T-cell (primary cell): ENCODE measurements around the gene FGGY. TPM values are rescaled to one million over a fixed set of nuclear protein-coding genes. Genes with fewer than 3 reads are reported as not detected.
"Not testable (repeated sequence)": the region's sequence is repeated elsewhere in the genome, so short reads cannot be mapped to it uniquely, and the experiment has no call there.

Experiments used
- ATAC-seq, 4 experiments: fragments of 200-7000 bp in 3 of 4; fragments of 150-1000 bp in 1 of 4; cut with Tn5 transposase; replicated peaks in 1 of 4; 1 replicate in 3 of 4; 2 replicates in 1 of 4; pipeline ENCODE4 v1.10.0; 2021; ENCODE audit warnings: moderate library complexity in 3 of 4, mild to moderate bottlenecking in 2 of 4, moderate number of reproducible peaks in 1 of 4
- CTCF ChIA-PET, 2 donors: fragments of 300-600 bp; sonication (Branson Sonifier 250); formaldehyde crosslinking; loops; one replicate each; lab custom pipeline; 2022; ENCODE audit warnings: antibody characterized with exemption in 2 of 2; lab: Charles Lee
- POLR2A ChIA-PET, 2 donors: fragments of 300-600 bp; sonication (Branson Sonifier 250); formaldehyde crosslinking; loops; one replicate each; lab custom pipeline; 2022; ENCODE audit warnings: antibody characterized with exemption in 2 of 2; lab: Charles Lee
- DNase-seq, 35 experiments: peaks; one replicate each; pipeline versions ENCODE4 v3.0.0 to v3.0.0-alpha.2; 2013 to 2023
- H3K27ac ChIP-seq: one replicate; pipeline ENCODE4 v1.5.1; 2013; ENCODE audit warnings: low read length
- H3K27me3 ChIP-seq, 2 experiments: replicated peaks in 1 of 2; 1 replicate in 1 of 2; 2 replicates in 1 of 2; pipeline versions ENCODE4 v1.6.1 to v1.7.0; 2013; ENCODE audit warnings: low read length in 1 of 2, mixed read lengths in 1 of 2; ENCODE audit not compliant: control insufficient read depth in 2 of 2, insufficient read depth in 2 of 2; ENCODE audit errors: extremely low read depth in 1 of 2
- H3K36me3 ChIP-seq, 2 donors: 1 replicate in 1 of 2; 2 replicates in 1 of 2; pipeline versions ENCODE4 v1.6.1 to v1.7.0; 2013; ENCODE audit warnings: low read length in 1 of 2; ENCODE audit not compliant: control insufficient read depth in 2 of 2, insufficient read depth in 1 of 2; ENCODE audit errors: extremely low read depth in 1 of 2
- H3K4me1 ChIP-seq, 2 experiments: 1 replicate in 1 of 2; 2 replicates in 1 of 2; pipeline versions ENCODE4 v1.6.1 to v1.7.0; 2013; ENCODE audit warnings: low read length in 2 of 2, mixed read lengths in 1 of 2; ENCODE audit not compliant: insufficient read depth in 2 of 2, control insufficient read depth in 1 of 2; ENCODE audit errors: extremely low read depth in 1 of 2
- H3K4me3 ChIP-seq, 2 donors: 1 replicate in 1 of 2; 2 replicates in 1 of 2; pipeline versions ENCODE4 v1.5.1 to v1.7.0; 2013; ENCODE audit warnings: mild to moderate bottlenecking in 2 of 2, low read length in 1 of 2, moderate library complexity in 1 of 2; ENCODE audit not compliant: control insufficient read depth in 1 of 2; ENCODE audit errors: extremely low read depth in 1 of 2
- H3K9me3 ChIP-seq: 2 replicates; pipeline ENCODE4 v1.7.0; 2013
- H3K27ac Mint-ChIP-seq, 2 donors: one replicate each; pipeline ENCODE4 v1.8.0; 2020 to 2021; ENCODE audit warnings: mild to moderate bottlenecking in 2 of 2, mixed read lengths in 2 of 2
- H3K27me3 Mint-ChIP-seq, 2 donors: one replicate each; pipeline ENCODE4 v1.8.0; 2021 to 2022; ENCODE audit warnings: mixed read lengths in 2 of 2
- H3K36me3 Mint-ChIP-seq: one replicate; pipeline ENCODE4 v1.8.0; 2021; ENCODE audit warnings: mixed read lengths
- H3K4me1 Mint-ChIP-seq, 3 donors: one replicate each; pipeline ENCODE4 v1.8.0; 2020 to 2022; ENCODE audit warnings: mixed read lengths in 3 of 3, mild to moderate bottlenecking in 1 of 3
- H3K4me3 Mint-ChIP-seq, 3 donors: one replicate each; pipeline ENCODE4 v1.8.0; 2020 to 2022; ENCODE audit warnings: mild to moderate bottlenecking in 3 of 3, mixed read lengths in 3 of 3, moderate library complexity in 3 of 3
- H3K9me3 Mint-ChIP-seq, 3 donors: one replicate each; pipeline ENCODE4 v1.8.0; 2020 to 2022; ENCODE audit warnings: mixed read lengths in 3 of 3
- WGBS: methylation state at CpG from one replicate; pipeline ENCODE4 v1.1.5; 2013; ENCODE audit warnings: missing lambda C conversion rate; ENCODE audit not compliant: insufficient coverage; 5-methylcytosine and 5-hydroxymethylcytosine counted together
- total RNA-seq, 35 experiments: library from RNA in 6 of 35; stranded (reverse) in 6 of 35; fragments of 120-200 nt in 1 of 35; gene quantifications; one replicate each; pipeline versions ENCODE4 v1.2.1 to v1.2.4 and lab custom pipeline; 2013 to 2026

Gene FGGY
- total RNA-seq, 5 donors from 2014 or later (not counting 1 experiment from before 2014, with no cell fraction given): 7.8 to 21.7 (median 12.6) TPM

GRCh38 chr1:59528900-59529299, 232.0 kb downstream of the FGGY start:
- POLR2A ChIA-PET: no interaction called here
- H3K36me3 ChIP-seq: no peaks in the 10 kb centered on the region
- ATAC-seq (no peak), DNase-seq (no peak)
- Mint-ChIP-seq H3K9me3 (peaks cover 0 to 6% (median 0%) of the 10 kb centered on the region in 3 donors), H3K27ac (no peak overlapping the region), H3K4me1 (no peaks in the 10 kb centered on the region), H3K36me3 (peaks cover 4% of the 10 kb centered on the region), H3K4me3 (no peak overlapping the region), H3K27me3 (no peaks in the 10 kb centered on the region)
- H3K27me3 ChIP-seq: no peaks in the 10 kb centered on the region
- 100% methylated on average over 1 of the region's 2 CpGs for WGBS
- no peaks in the 10 kb centered on the region for H3K4me1 ChIP-seq
- H3K27ac ChIP-seq: no peak overlapping the region
- H3K9me3 ChIP-seq: no peaks in the 10 kb centered on the region
- H3K4me3 ChIP-seq: no peak overlapping the region
- CTCF ChIA-PET: no interaction called here

DNA sequence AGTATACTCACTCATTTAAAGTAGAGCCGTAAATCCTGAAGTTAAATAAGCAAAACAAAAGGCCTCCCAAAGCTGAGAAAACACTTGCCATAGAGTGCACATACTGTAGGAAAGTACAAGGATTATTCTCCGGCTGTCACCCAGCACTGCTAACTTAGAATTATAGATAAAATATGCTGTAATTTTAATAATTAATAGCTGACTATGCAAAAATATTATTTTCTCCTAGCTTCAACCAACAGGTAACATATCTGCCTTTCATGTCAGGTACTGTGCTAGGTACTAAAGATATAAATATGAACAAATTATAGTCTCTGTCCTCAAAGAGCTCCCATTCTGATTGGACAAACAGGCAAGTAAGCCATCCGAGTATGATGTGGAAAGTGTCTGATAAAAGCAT, 233.2 kb downstream of the FGGY start:
- Mint-ChIP-seq H3K27ac (no peak overlapping the region), H3K9me3 (peaks cover 0 to 6% (median 0%) of the 10 kb centered on the region in 3 donors), H3K4me3 (no peak overlapping the region), H3K4me1 (no peaks in the 10 kb centered on the region), H3K36me3 (peaks cover 4% of the 10 kb centered on the region), H3K27me3 (no peaks in the 10 kb centered on the region)
- WGBS: no CpG with 5 or more reads among the region's 3 CpGs
- ATAC-seq: no peak
- no peak overlapping the region for H3K4me3 ChIP-seq
- no peaks in the 10 kb centered on the region for H3K27me3 ChIP-seq
- H3K27ac ChIP-seq: no peak overlapping the region
- H3K4me1 ChIP-seq: no peaks in the 10 kb centered on the region
- H3K36me3 ChIP-seq: no peaks in the 10 kb centered on the region
- no peaks in the 10 kb centered on the region for H3K9me3 ChIP-seq
- CTCF ChIA-PET: no interaction called here
- DNase-seq: no peak
- POLR2A ChIA-PET: no interaction called here

DNA sequence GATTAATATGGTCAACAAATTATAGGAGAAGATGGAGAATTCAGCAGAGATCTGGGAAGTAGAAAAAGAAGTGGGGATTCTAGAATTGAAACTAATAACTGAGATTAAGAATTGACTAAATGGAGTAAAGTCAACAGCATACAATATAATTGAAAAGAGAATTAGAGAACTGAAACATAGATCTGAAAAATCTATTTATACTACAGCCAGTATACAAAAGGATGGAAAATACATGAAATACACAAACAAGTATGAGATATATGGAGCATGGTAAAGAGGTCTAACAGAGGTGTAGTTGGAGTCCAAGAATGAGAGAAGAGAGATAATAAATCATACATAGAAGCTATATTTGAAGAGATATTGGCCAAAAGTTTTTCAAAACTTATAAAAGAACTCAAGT, 235.2 kb downstream of the FGGY start:
- H3K9me3 Mint-ChIP-seq: peaks cover 0 to 6% (median 3%) of the 10 kb centered on the region in 3 donors
- ChIA-PET CTCF (no interaction called here), POLR2A (interaction anchor here in 1 of 2 donors (0.7 kb wide), 1 partner anchor 40 kb away, joined by 3 read pairs; no protein-coding TSS in a partner anchor)
- Histone ChIP-seq H3K36me3 (no peaks in the 10 kb centered on the region), H3K27me3 (no peaks in the 10 kb centered on the region), H3K27ac (no peak overlapping the region), H3K4me1 (no peaks in the 10 kb centered on the region), H3K4me3 (no peak overlapping the region), H3K9me3 (no peaks in the 10 kb centered on the region)
- H3K27me3 Mint-ChIP-seq: no peaks in the 10 kb centered on the region
- no peaks in the 10 kb centered on the region for H3K4me1 Mint-ChIP-seq
- H3K27ac Mint-ChIP-seq: no peak overlapping the region
- ATAC-seq (no peak), DNase-seq (no peak)
- H3K36me3 Mint-ChIP-seq: peaks cover 4% of the 10 kb centered on the region
- no peak overlapping the region for H3K4me3 Mint-ChIP-seq

DNA sequence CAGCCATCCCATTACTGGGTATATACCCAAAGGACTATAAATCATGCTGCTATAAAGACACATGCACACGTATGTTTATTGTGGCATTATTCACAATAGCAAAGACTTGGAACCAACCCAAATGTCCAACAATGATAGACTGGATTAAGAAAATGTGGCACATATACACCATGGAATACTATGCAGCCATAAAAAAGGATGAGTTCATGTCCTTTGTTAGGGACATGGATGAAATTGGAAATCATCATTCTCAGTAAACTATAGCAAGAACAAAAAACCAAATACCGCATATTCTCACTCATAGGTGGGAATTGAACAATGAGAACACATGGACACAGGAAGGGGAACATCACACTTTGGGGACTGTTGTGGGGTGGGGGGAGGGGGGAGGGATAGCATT, 241.6 kb downstream of the FGGY start:
- H3K36me3 Mint-ChIP-seq, H3K4me3 Mint-ChIP-seq, CTCF ChIA-PET, ATAC-seq, H3K27ac ChIP-seq, H3K9me3 Mint-ChIP-seq, DNase-seq, H3K27me3 ChIP-seq, POLR2A ChIA-PET, H3K27ac Mint-ChIP-seq, H3K9me3 ChIP-seq, H3K4me1 ChIP-seq, H3K4me1 Mint-ChIP-seq, H3K27me3 Mint-ChIP-seq, H3K4me3 ChIP-seq, H3K36me3 ChIP-seq: not testable (repeated sequence)
- WGBS: no CpG with 5 or more reads among the region's 2 CpGs

DNA sequence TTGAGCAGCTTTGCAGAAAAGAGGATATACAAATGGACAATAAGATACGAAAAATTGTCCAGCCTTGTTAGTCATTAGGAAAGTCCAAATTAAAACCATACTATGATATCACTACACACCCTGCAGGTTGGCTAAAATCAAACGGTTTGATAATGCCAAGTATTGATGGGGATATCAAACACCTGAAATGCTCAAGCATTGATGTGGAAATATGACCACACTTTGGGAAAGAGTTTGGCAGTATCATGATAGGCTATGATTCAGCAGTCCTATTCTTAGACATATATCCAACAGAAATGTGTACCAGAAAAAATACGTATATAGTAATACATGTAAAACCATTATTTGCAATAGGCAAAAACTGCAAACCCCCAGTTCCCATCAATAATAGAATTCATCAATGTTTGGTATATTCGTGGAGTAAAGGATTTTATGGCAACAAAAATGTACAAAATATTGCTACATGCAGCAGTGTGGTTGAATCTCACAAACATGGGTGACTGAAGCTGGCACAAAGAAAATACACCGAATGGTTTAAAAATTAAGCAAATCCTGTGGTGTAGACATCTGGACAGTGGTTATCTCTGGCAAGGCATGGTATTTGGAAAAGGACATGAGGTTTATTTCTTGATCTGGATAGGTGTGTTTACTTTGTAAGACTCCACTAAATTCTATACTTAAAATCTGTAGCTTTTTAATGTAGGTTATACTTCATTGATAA, 243.2 kb downstream of the FGGY start:
- Histone ChIP-seq H3K27ac (no peak overlapping the region), H3K36me3 (no peaks in the 10 kb centered on the region), H3K4me3 (no peak overlapping the region), H3K4me1 (peaks cover 0 to 4% of the 10 kb centered on the region in 2 experiments), H3K27me3 (no peaks in the 10 kb centered on the region), H3K9me3 (no peaks in the 10 kb centered on the region)
- no CpG with 5 or more reads among the region's 5 CpGs for WGBS
- CTCF ChIA-PET: no interaction called here
- ATAC-seq (no peak), DNase-seq (no peak)
- Mint-ChIP-seq H3K36me3 (no peaks in the 10 kb centered on the region), H3K27ac (no peak overlapping the region), H3K4me1 (peaks cover 0 to 10% (median 6%) of the 10 kb centered on the region in 3 donors), H3K27me3 (no peaks in the 10 kb centered on the region), H3K9me3 (peaks cover 0 to 3% (median 0%) of the 10 kb centered on the region in 3 donors), H3K4me3 (no peak overlapping the region)
- POLR2A ChIA-PET: no interaction called here

DNA sequence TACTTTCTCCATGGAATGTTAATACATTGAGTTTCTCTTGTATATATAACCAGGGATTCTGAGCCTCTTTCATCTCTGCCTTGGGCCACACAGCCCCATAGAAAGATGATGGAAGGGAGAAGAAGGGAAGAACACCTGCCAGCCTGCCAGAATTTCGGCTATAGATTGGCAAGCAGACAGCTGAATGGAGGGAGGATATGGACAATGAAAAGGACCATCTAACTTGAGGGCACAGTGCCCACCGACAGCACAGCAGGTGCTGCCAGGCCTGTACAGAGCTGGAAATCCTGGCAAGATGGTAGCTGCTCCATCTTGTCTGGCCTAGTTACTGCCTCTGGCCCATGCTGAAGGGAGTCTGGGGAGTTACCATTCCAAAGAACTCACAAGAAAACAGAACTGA, 244.3 kb downstream of the FGGY start:
- POLR2A ChIA-PET: no interaction called here
- Histone ChIP-seq H3K4me3 (no peak overlapping the region), H3K9me3 (no peaks in the 10 kb centered on the region), H3K27ac (no peak overlapping the region), H3K27me3 (no peaks in the 10 kb centered on the region), H3K36me3 (no peaks in the 10 kb centered on the region), H3K4me1 (peaks cover 0 to 4% of the 10 kb centered on the region in 2 experiments)
- no peak overlapping the region for H3K4me3 Mint-ChIP-seq
- DNase-seq (no peak), ATAC-seq (no peak)
- 83% methylated on average over 2 of the region's 2 CpGs for WGBS
- peaks cover 0 to 2% (median 0%) of the 10 kb centered on the region in 3 donors for H3K9me3 Mint-ChIP-seq
- no peak overlapping the region for H3K27ac Mint-ChIP-seq
- H3K27me3 Mint-ChIP-seq: no peaks in the 10 kb centered on the region
- H3K4me1 Mint-ChIP-seq: peaks cover 0 to 10% (median 6%) of the 10 kb centered on the region in 3 donors
- CTCF ChIA-PET: no interaction called here
- H3K36me3 Mint-ChIP-seq: no peaks in the 10 kb centered on the region
